Keratinocyte (primary cell): ENCODE data around the gene RAD23A.

Source experiments
- CTCF ChIP-seq, 3 experiments: IDR thresholded peaks in 1 of 3; conservative IDR thresholded peaks in 1 of 3; optimal IDR thresholded peaks in 1 of 3; 2 replicates in 2 of 3; 3 replicates in 1 of 3; pipeline versions ENCODE3 to v1.5.1; 2011; ENCODE audit warnings: low read length in 3 of 3, mild to moderate bottlenecking in 3 of 3, moderate library complexity in 2 of 3, control low read depth in 1 of 3, inconsistent platforms in 1 of 3; ENCODE audit not compliant: insufficient read depth in 2 of 3; ENCODE audit errors: extremely low read depth in 1 of 3
- EZH2 ChIP-seq: IDR thresholded peaks from one replicate; pipeline ENCODE4 v1.6.1; 2012; ENCODE audit warnings: inconsistent platforms, mild to moderate bottlenecking, low read length, moderate library complexity

DNA sequence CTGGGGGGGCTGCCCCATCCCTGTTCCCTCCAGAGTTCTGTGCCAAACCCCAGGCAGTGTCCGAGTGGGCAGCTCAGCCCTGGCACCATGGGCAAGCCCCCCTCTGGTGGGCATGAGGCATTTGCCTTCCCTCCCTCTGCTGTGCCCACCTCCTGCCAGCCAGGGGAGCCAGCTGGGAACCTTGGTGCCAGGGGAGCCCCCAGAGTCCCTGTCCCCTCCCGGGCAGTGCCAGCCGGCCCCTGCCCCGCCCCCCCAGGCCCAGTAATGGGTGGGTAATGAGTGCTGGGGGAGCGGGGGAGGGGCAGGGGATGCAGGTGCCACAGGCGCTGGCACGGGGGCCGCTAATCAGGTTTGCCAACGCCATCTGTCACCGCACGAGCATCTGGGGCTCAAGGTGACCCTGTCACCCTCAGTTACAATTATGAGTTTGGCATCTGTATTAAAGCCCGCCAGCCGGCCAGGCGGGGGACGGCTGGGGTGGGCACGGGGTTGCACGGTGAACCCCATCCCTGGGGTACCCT lies 29.6 kb downstream of the RAD23A start:
- no peak for TF ChIP-seq CTCF (optimal IDR thresholded peaks at IDR 0.05 in 1 of 3, IDR thresholded peaks at IDR 0.05 in 1 of 3, conservative IDR thresholded peaks at IDR 0.05 in 1 of 3; ENCODE audit: extremely low read depth in 1 of 3, insufficient read depth in 2 of 3, low read length in 3 of 3)
- TF ChIP-seq EZH2: no peak
